IMR-90 (cell line): ENCODE data around the gene KCMF1. TPM values are rescaled to one million over a fixed set of nuclear protein-coding genes. Genes with fewer than 3 reads are reported as not detected.

Experiments used
- ATAC-seq: fragments of 200-7000 bp; cut with Tn5 transposase; 2 replicates; pipeline ENCODE4 v1.9.1; 2020; ENCODE audit warnings: low read depth, mild to moderate bottlenecking, moderate library complexity
- BruUV-seq: library from RNA; stranded (reverse); fragments of 400-500 nt; replicated peaks from 2 replicates; lab custom pipeline; 2021; lab: Mats Ljungman, UMichigan
- CTCF ChIA-PET: fragments of 300-600 bp; formaldehyde crosslinking; extraction: SDS; loops from one replicate; lab custom pipeline; 2021; ENCODE audit warnings: antibody characterized with exemption; lab: Yijun Ruan, JAX
- POLR2A ChIA-PET: fragments of 300-600 bp; sonication (Branson Sonifier 250); formaldehyde crosslinking; loops from one replicate; lab custom pipeline; 2022; ENCODE audit warnings: antibody characterized with exemption; ENCODE audit not compliant: unreplicated experiment; lab: Charles Lee
- DNase-seq: peaks from one replicate; pipeline ENCODE4 v3.0.0; 2013
- H2AFZ ChIP-seq: replicated peaks from 2 replicates; pipeline ENCODE3; 2013; ENCODE audit warnings: low read length, mild to moderate bottlenecking; ENCODE audit not compliant: poor library complexity
- H2AK5ac ChIP-seq: 2 replicates; pipeline ENCODE4 v1.6.1; 2013; ENCODE audit warnings: low read depth, low read length, inconsistent platforms
- H2AK9ac ChIP-seq: replicated peaks from 2 replicates; pipeline ENCODE3; 2013; ENCODE audit warnings: mild to moderate bottlenecking, low read depth, low read length, moderate library complexity; ENCODE audit not compliant: poor library complexity
- H2BK120ac ChIP-seq: 2 replicates; pipeline ENCODE4 v1.6.1; 2013; ENCODE audit warnings: low read depth, low read length, inconsistent platforms
- H2BK15ac ChIP-seq: 3 replicates; pipeline ENCODE4 v1.6.1; 2013; ENCODE audit warnings: low read depth, low read length, inconsistent platforms
- H2BK20ac ChIP-seq: 2 replicates; pipeline ENCODE4 v1.6.1; 2013; ENCODE audit warnings: low read depth, mild to moderate bottlenecking, inconsistent platforms, low read length, moderate library complexity
- H2BK5ac ChIP-seq: 2 replicates; pipeline ENCODE4 v1.6.1; 2013; ENCODE audit warnings: mild to moderate bottlenecking, low read depth, low read length, inconsistent platforms; ENCODE audit not compliant: poor library complexity, severe bottlenecking
- H3K14ac ChIP-seq: replicated peaks from 2 replicates; pipeline ENCODE4 v1.6.1; 2013; ENCODE audit warnings: low read depth, low read length, inconsistent platforms
- H3K18ac ChIP-seq: 2 replicates; pipeline ENCODE4 v1.6.1; 2013; ENCODE audit warnings: low read depth, low read length, control low read depth
- H3K23ac ChIP-seq: 2 replicates; pipeline ENCODE4 v1.6.1; 2013; ENCODE audit warnings: low read depth, low read length, inconsistent platforms
- H3K27ac ChIP-seq: 2 replicates; pipeline ENCODE4 v1.5.1; 2013; ENCODE audit warnings: mild to moderate bottlenecking, control low read depth, low read length; ENCODE audit not compliant: insufficient read depth
- H3K27me3 ChIP-seq: 2 replicates; pipeline ENCODE4 v1.6.1; 2013; ENCODE audit warnings: low read length; ENCODE audit not compliant: control insufficient read depth, insufficient read depth
- H3K36me3 ChIP-seq: 2 replicates; pipeline ENCODE4 v1.6.1; 2013; ENCODE audit warnings: low read length, mixed read lengths; ENCODE audit not compliant: control insufficient read depth, insufficient read depth
- H3K4ac ChIP-seq: 2 replicates; pipeline ENCODE4 v1.6.1; 2013; ENCODE audit warnings: low read depth, low read length, inconsistent platforms
- H3K4me1 ChIP-seq: 2 replicates; pipeline ENCODE4 v1.6.1; 2013; ENCODE audit warnings: low read length, mixed read lengths; ENCODE audit not compliant: control insufficient read depth, insufficient read depth
- H3K4me2 ChIP-seq: 2 replicates; pipeline ENCODE4 v1.6.1; 2013; ENCODE audit warnings: low read depth, mild to moderate bottlenecking, control low read depth, low read length, moderate library complexity
- H3K4me3 ChIP-seq: 2 replicates; pipeline ENCODE4 v1.5.1; 2013; ENCODE audit warnings: low read depth, mild to moderate bottlenecking, control low read depth, low read length, moderate library complexity; ENCODE audit not compliant: insufficient read depth
- H3K56ac ChIP-seq: 2 replicates; pipeline ENCODE4 v1.6.1; 2013; ENCODE audit warnings: low read length, inconsistent platforms; ENCODE audit not compliant: insufficient read depth; ENCODE audit errors: extremely low read depth
- H3K79me1 ChIP-seq, 2 experiments: 2 replicates each; pipeline ENCODE4 v1.6.1; 2013; ENCODE audit warnings: low read length in 2 of 2, inconsistent platforms in 1 of 2, low read depth in 1 of 2
- H3K9ac ChIP-seq: 2 replicates; pipeline ENCODE4 v1.6.1; 2013; ENCODE audit warnings: low read depth, low read length, control low read depth
- H3K9me1 ChIP-seq: 2 replicates; pipeline ENCODE4 v1.6.1; 2013; ENCODE audit warnings: low read length, inconsistent platforms; ENCODE audit not compliant: insufficient read depth
- H3K9me3 ChIP-seq: 2 replicates; pipeline ENCODE4 v1.6.1; 2013; ENCODE audit warnings: low read length; ENCODE audit not compliant: control insufficient read depth, insufficient read depth
- H4K20me1 ChIP-seq: 2 replicates; pipeline ENCODE4 v1.6.1; 2013; ENCODE audit warnings: low read length, inconsistent platforms; ENCODE audit not compliant: insufficient read depth
- H4K5ac ChIP-seq: 2 replicates; pipeline ENCODE4 v1.6.1; 2013; ENCODE audit warnings: mild to moderate bottlenecking, low read depth, low read length, control low read depth
- H4K8ac ChIP-seq, 2 experiments: 2 replicates each; pipeline ENCODE4 v1.6.1; 2013; ENCODE audit warnings: low read depth in 2 of 2, low read length in 2 of 2, control low read depth in 1 of 2, inconsistent platforms in 1 of 2
- H4K91ac ChIP-seq: 2 replicates; pipeline ENCODE4 v1.6.1; 2013; ENCODE audit warnings: low read depth, low read length, inconsistent platforms; ENCODE audit not compliant: insufficient read depth
- BHLHE40 ChIP-seq: fragments of 150-350 bp; IDR thresholded peaks from 2 replicates; pipeline ENCODE4 v1.6.1; 2016; ENCODE audit warnings: mild to moderate bottlenecking, low read depth, low read length
- CEBPB ChIP-seq: IDR thresholded peaks from 2 replicates; pipeline ENCODE4 v1.6.1; 2012; ENCODE audit warnings: low read depth, low read length, improper control_type of control experiment
- CHD1 ChIP-seq: IDR thresholded peaks from 2 replicates; pipeline ENCODE4 v1.6.1; 2012; ENCODE audit warnings: low read depth, low read length, improper control_type of control experiment
- RAD21 ChIP-seq: IDR thresholded peaks from 2 replicates; pipeline ENCODE4 v1.6.1; 2012; ENCODE audit warnings: low read length, improper control_type of control experiment
- WGBS, 2 experiments: methylation state at CpG; one replicate each; pipeline versions ENCODE4 v1.1.5 to v1.1.7; 2013; ENCODE audit warnings: missing lambda C conversion rate in 2 of 2; ENCODE audit not compliant: insufficient read length in 1 of 2; ENCODE audit errors: extremely low coverage in 2 of 2; 5-methylcytosine and 5-hydroxymethylcytosine counted together
- dilution Hi-C: fragments of 300-500 bp; cut with HindIII; formaldehyde crosslinking; loops from one replicate; pipeline ENCODE4 v1.14.3; 2018; ENCODE audit warnings: low sequenced_read_pairs; ENCODE audit not compliant: unreplicated experiment
- in situ Hi-C: fragments of 300-500 bp; cut with MboI; formaldehyde crosslinking; loops from 3 replicates; pipeline ENCODE4 v1.14.3; 2019; ENCODE audit warnings: low sequenced_read_pairs, inconsistent platforms, mixed read lengths
- intact Hi-C: fragments of 100-400 bp; cut with micrococcal nuclease; formaldehyde crosslinking; loops from 2 replicates; pipeline ENCODE4 v1.10.0; 2022
- polyA plus RNA-seq, 3 experiments: library from polyadenylated mRNA; depleted of rRNA; stranded (reverse); fragments of >200 nt; gene quantifications; 2 replicates each; pipeline ENCODE4 v1.2.3, GENCODE V29; 2012; ENCODE audit warnings: low replicate concordance in 1 of 3
- total RNA-seq: library from RNA; depleted of rRNA; stranded (reverse); fragments of >200 nt; gene quantifications from 2 replicates; pipeline ENCODE4 v1.2.3, GENCODE V29; 2012

KCMF1 gene
- total and polyA plus RNA-seq, 2 of the 4 experiments (the other 2 are of a cell fraction) = 49.9 to 108 TPM

GRCh38 chr2:84938194-84938879 lies 32.6 kb upstream of the KCMF1 start:
- no peak overlapping the region for H3K4me2 ChIP-seq
- ATAC-seq (no peak), DNase-seq (no peak)
- no peak overlapping the region for H2BK20ac ChIP-seq
- no peaks in the 10 kb centered on the region for H3K27me3 ChIP-seq
- no peaks in the 10 kb centered on the region for H3K9me3 ChIP-seq
- no peak overlapping the region for H2BK5ac ChIP-seq
- no peak for TF ChIP-seq CEBPB
- no peak for TF ChIP-seq BHLHE40
- TF ChIP-seq RAD21 = no peak
- TF ChIP-seq CHD1 = no peak
- H3K36me3 ChIP-seq = no peaks in the 10 kb centered on the region
- peaks cover 0 to 14% of the 10 kb centered on the region in 2 experiments; a peak in 1 of 4 replicates for H3K79me1 ChIP-seq
- H4K8ac ChIP-seq = no peak overlapping the region
- in situ Hi-C loops = no loop called here
- no peak overlapping the region for H3K23ac ChIP-seq
- H2BK120ac ChIP-seq = no peak overlapping the region
- BruUV-seq = no TSS peak
- H3K14ac ChIP-seq = no peak overlapping the region
- H4K20me1 ChIP-seq = no peaks in the 10 kb centered on the region
- intact Hi-C loops = no loop called here
- no peak overlapping the region for H4K91ac ChIP-seq
- no peaks in the 10 kb centered on the region; the same call in 1 of the 2 replicates for H3K4me1 ChIP-seq
- no peak overlapping the region for H2AK5ac ChIP-seq
- no peak overlapping the region for H3K18ac ChIP-seq
- no peak overlapping the region for H3K4me3 ChIP-seq
- H3K27ac ChIP-seq = no peak overlapping the region
- H3K9ac ChIP-seq = no peak overlapping the region
- H3K4ac ChIP-seq = no peak overlapping the region
- peaks cover 5% of the 10 kb centered on the region for H3K9me1 ChIP-seq
- H4K5ac ChIP-seq = no peak overlapping the region
- no peak overlapping the region for H2AK9ac ChIP-seq
- dilution Hi-C loops = no loop called here
- WGBS, 2 experiments = 100% methylated on average over 1 of the region's 5 CpGs; no CpG with 5 or more reads in 1 of the 2 experiments
- POLR2A ChIA-PET = no interaction called here
- CTCF ChIA-PET = interaction anchor here (0.8 to 1.3 kb wide), 2 partner anchors 8 to 13 kb away, joined by 3 to 4 read pairs; no protein-coding TSS in a partner anchor
- no peak overlapping the region for H3K56ac ChIP-seq
- no peak overlapping the region for H2AFZ ChIP-seq
- H2BK15ac ChIP-seq = no peak overlapping the region
